PC-9 (cell line): ENCODE results near the gene TSPAN11. TPM values are rescaled to one million over a fixed set of nuclear protein-coding genes. Genes with fewer than 3 reads are reported as not detected.

Source experiments
- BruUV-seq: library from RNA; stranded (reverse); fragments of 400-500 nt; replicated peaks from 2 replicates; lab custom pipeline; 2021; lab: Mats Ljungman, UMichigan
- CTCF ChIA-PET: fragments of 300-600 bp; sonication (Branson Sonifier 250); formaldehyde crosslinking; loops from one replicate; lab custom pipeline; 2022; ENCODE audit warnings: antibody characterized with exemption; lab: Charles Lee
- POLR2A ChIA-PET: fragments of 300-600 bp; sonication (Branson Sonifier 250); formaldehyde crosslinking; loops from one replicate; lab custom pipeline; 2022; ENCODE audit warnings: antibody characterized with exemption; ENCODE audit not compliant: unreplicated experiment; lab: Charles Lee
- DNase-seq, 2 experiments: peaks; one replicate each; pipeline versions ENCODE4 v3.0.0 to v3.0.0-alpha.2; 2015 to 2022; ENCODE audit warnings: mixed read lengths in 1 of 2
- H2AFZ ChIP-seq: fragments of 200-600 bp; sonication (generic); 2 replicates; pipeline ENCODE4 v1.8.1; 2017; ENCODE audit warnings: antibody characterized with exemption
- H3F3A ChIP-seq: fragments of 200-600 bp; sonication (generic); 2 replicates; pipeline ENCODE4 v1.8.1; 2017; ENCODE audit warnings: antibody characterized with exemption, mild to moderate bottlenecking, low read depth; ENCODE audit not compliant: insufficient read depth
- H3K27ac ChIP-seq: fragments of 200-600 bp; sonication (generic); 2 replicates; pipeline ENCODE4 v1.6.1; 2016; ENCODE audit warnings: mixed run types
- H3K27me3 ChIP-seq: fragments of 200-600 bp; sonication (generic); 2 replicates; pipeline ENCODE4 v1.6.1; 2016; ENCODE audit warnings: low read depth, mixed run types; ENCODE audit not compliant: insufficient read depth
- H3K36me3 ChIP-seq: fragments of 200-600 bp; sonication (generic); 2 replicates; pipeline ENCODE4 v1.6.1; 2016; ENCODE audit warnings: low read depth, mixed run types
- H3K4me1 ChIP-seq: fragments of 200-600 bp; sonication (generic); replicated peaks from 2 replicates; pipeline ENCODE4 v1.6.1; 2016; ENCODE audit warnings: mixed run types; ENCODE audit not compliant: insufficient read depth
- H3K4me2 ChIP-seq: fragments of 200-600 bp; sonication (generic); 2 replicates; pipeline ENCODE4 v1.6.1; 2017; ENCODE audit warnings: mixed run types
- H3K4me3 ChIP-seq: fragments of 200-600 bp; sonication (generic); 2 replicates; pipeline ENCODE4 v1.6.1; 2016; ENCODE audit warnings: mixed run types
- H3K79me2 ChIP-seq: fragments of 200-600 bp; sonication (generic); 2 replicates; pipeline ENCODE4 v1.6.1; 2017; ENCODE audit warnings: low read depth, mixed run types
- H3K9me2 ChIP-seq: fragments of 200-600 bp; sonication (generic); 2 replicates; pipeline ENCODE4 v1.8.1; 2017; ENCODE audit warnings: mild to moderate bottlenecking; ENCODE audit not compliant: insufficient read depth
- H3K9me3 ChIP-seq: fragments of 200-600 bp; sonication (generic); 2 replicates; pipeline ENCODE4 v1.8.1; 2016; ENCODE audit warnings: low read depth; ENCODE audit not compliant: insufficient read depth
- H4K20me1 ChIP-seq: fragments of 200-600 bp; sonication (generic); 2 replicates; pipeline ENCODE4 v1.8.1; 2017; ENCODE audit not compliant: insufficient read depth
- EZH2 ChIP-seq: fragments of 200-600 bp; sonication (generic); IDR thresholded peaks from 2 replicates; pipeline ENCODE4 v1.8.0; 2017; ENCODE audit warnings: antibody characterized with exemption, low read depth
- intact Hi-C: fragments of 100-400 bp; cut with micrococcal nuclease; formaldehyde crosslinking; loops from one replicate; pipeline ENCODE4 v1.10.0; 2022; ENCODE audit not compliant: unreplicated experiment
- total RNA-seq: library from RNA; stranded (reverse); gene quantifications from 2 replicates; pipeline ENCODE4 v1.2.3, GENCODE V29; 2021
- TF ChIP-seq, protein P1 (sequence below): fragments of 200-600 bp; sonication (generic); conservative IDR thresholded peaks from 2 replicates; pipeline ENCODE4 v1.6.1; 2017; ENCODE audit warnings: mixed run types, antibody characterized with exemption, mild to moderate bottlenecking, moderate library complexity

Gene TSPAN11
- total RNA-seq, 1 experiment from 2014 or later: not detected

DNA sequence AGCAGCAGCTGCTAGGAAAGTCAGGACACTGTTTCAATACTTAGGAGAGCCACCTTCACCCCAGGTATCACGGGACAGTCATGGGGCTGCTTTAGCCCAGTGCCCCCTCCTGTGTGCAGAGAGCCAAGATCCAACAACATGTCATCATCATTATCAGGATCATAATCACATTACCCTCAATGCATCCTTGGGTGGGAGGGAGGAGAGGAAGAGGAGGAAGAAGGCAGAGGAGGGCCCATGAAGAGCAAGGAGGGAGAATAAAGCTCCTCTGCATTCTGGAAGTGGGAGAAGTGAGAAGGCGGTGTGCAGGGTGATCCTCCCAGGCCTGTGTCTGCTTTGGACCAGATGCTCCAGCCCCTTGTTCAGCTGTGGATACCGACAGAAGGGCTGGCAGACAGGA lies 64.2 kb downstream of the TSPAN11 start:
- ChIA-PET CTCF (interaction anchor here (0.6 kb wide), 1 partner anchor 82 kb away, joined by 3 read pairs; no protein-coding TSS in a partner anchor), POLR2A (no interaction called here)
- Histone ChIP-seq H4K20me1 (no peaks in the 10 kb centered on the region), H3K79me2 (no peaks in the 10 kb centered on the region), H2AFZ (no peak overlapping the region), H3K4me2 (no peak overlapping the region), H3K27ac (no peak overlapping the region), H3K36me3 (no peaks in the 10 kb centered on the region), H3F3A (no peaks in the 10 kb centered on the region), H3K27me3 (no peaks in the 10 kb centered on the region), H3K4me3 (no peak overlapping the region), H3K4me1 (peaks cover 11% of the 10 kb centered on the region), H3K9me3 (no peaks in the 10 kb centered on the region), H3K9me2 (no peaks in the 10 kb centered on the region)
- no TSS peak for BruUV-seq
- TF ChIP-seq, protein P1, sequence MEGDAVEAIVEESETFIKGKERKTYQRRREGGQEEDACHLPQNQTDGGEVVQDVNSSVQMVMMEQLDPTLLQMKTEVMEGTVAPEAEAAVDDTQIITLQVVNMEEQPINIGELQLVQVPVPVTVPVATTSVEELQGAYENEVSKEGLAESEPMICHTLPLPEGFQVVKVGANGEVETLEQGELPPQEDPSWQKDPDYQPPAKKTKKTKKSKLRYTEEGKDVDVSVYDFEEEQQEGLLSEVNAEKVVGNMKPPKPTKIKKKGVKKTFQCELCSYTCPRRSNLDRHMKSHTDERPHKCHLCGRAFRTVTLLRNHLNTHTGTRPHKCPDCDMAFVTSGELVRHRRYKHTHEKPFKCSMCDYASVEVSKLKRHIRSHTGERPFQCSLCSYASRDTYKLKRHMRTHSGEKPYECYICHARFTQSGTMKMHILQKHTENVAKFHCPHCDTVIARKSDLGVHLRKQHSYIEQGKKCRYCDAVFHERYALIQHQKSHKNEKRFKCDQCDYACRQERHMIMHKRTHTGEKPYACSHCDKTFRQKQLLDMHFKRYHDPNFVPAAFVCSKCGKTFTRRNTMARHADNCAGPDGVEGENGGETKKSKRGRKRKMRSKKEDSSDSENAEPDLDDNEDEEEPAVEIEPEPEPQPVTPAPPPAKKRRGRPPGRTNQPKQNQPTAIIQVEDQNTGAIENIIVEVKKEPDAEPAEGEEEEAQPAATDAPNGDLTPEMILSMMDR: no peak
- no peak for TF ChIP-seq EZH2
- intact Hi-C loops: no loop called here
- DNase-seq: no peak

- H3K9me3 ChIP-seq: no peaks in the 10 kb centered on the region
- no peak for DNase-seq
- H4K20me1 ChIP-seq: no peaks in the 10 kb centered on the region
- H3K9me2 ChIP-seq: no peaks in the 10 kb centered on the region
- no peak overlapping the region for H3K4me3 ChIP-seq
- BruUV-seq: no TSS peak
- no peaks in the 10 kb centered on the region for H3K27me3 ChIP-seq
- H3K36me3 ChIP-seq: no peaks in the 10 kb centered on the region
- ChIA-PET CTCF (interaction anchor here (0.6 kb wide), 1 partner anchor 83 kb away, joined by 3 read pairs; no protein-coding TSS in a partner anchor), POLR2A (no interaction called here)
- no peak overlapping the region for H2AFZ ChIP-seq
- no peak overlapping the region for H3K27ac ChIP-seq
- no peaks in the 10 kb centered on the region for H3F3A ChIP-seq
- H3K79me2 ChIP-seq: no peaks in the 10 kb centered on the region
- intact Hi-C loops: no loop called here
- peaks cover 11% of the 10 kb centered on the region for H3K4me1 ChIP-seq
- TF ChIP-seq, protein P1: no peak
- no peak for TF ChIP-seq EZH2
- H3K4me2 ChIP-seq: no peak overlapping the region
Measured at GRCh38 chr12:30991466-30991865, 64.9 kb downstream of the TSPAN11 start.

- Histone ChIP-seq H3K9me3 (no peaks in the 10 kb centered on the region), H3K9me2 (no peaks in the 10 kb centered on the region), H3K27ac (no peak overlapping the region), H4K20me1 (no peaks in the 10 kb centered on the region), H3K4me1 (peaks cover 11% of the 10 kb centered on the region), H3K27me3 (no peaks in the 10 kb centered on the region), H3K79me2 (no peaks in the 10 kb centered on the region), H2AFZ (no peak overlapping the region), H3F3A (no peaks in the 10 kb centered on the region), H3K36me3 (0 out of 2 replicates have a peak, but pooled peaks cover 7% of the 10 kb centered on the region), H3K4me3 (no peak overlapping the region), H3K4me2 (no peak overlapping the region)
- intact Hi-C loops: no loop called here
- no peak for TF ChIP-seq EZH2
- TF ChIP-seq, protein P1: no peak
- CTCF ChIA-PET: no interaction called here
- POLR2A ChIA-PET: no interaction called here
- DNase-seq: no peak
- no TSS peak for BruUV-seq
Measured at GRCh38 chr12:30992381-30992780, 65.8 kb downstream of the TSPAN11 start.
